Measurements from ENCODE around the gene PRKD2.

Gene PRKD2

DNA sequence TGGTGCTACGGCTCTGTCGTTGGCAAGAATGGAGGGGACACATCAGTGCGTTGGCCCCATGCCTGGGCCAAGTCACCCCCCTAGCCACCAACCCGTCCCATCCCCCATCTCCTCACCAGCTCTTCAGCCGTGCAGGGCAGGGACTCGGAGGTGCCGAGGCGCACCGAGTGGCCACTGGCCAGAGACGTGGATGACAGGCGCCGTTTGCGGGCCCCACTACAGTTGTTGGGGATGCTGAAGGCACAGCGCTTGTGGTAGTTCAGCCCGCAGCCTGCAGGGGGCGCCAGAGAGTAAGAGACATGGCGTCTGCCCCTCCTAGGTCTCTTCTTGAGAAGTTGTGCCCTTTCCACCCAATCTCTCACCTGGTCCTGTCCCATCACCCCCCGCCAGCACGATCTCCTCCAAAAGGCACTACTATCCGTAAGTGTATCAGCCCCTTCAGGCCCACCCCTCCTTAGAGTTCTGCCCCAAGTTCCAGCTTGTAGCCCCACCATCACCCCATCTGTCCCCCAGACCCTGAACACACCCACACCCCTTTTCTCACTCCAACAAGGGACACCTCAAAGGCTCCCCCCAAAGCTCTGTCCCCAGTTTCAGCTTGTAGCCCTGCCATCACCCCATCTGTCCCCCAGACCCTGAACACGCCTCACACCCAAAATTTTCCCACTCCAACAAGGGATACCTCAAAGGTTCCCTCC is 12.4 kb downstream of the PRKD2 start:
- DNase-seq (ENCODE audit: low read depth): no peak

DNA sequence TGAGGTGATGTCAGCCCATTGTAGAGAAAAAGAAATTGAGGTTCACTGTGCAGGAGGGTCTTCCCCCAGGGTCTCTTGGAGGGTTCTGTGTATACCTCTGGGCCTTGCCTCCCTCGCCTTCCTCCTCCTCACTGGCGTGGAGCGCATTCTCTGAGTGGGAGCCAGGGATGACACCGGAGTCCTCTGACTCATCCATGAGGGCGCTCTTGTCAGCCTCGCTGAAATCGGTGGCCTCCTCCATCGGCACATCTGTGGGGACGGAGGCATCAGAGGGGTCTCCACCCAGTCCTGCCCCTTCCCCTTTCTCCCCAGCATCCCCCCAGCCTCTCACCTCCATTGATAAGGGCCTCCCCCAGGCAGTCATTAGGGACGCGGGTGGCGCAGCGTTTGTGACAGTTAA is 16.2 kb downstream of the PRKD2 start:
- DNase-seq (ENCODE audit: low read depth): no peak

- DNase-seq (ENCODE audit: low read depth): no peak
Measured at GRCh38 chr19:46698395-46699321, 18.3 kb downstream of the PRKD2 start.

- peak; percentile 82 for DNase-seq (ENCODE audit: low read depth)
Measured at GRCh38 chr19:46697204-46697960, 19.5 kb downstream of the PRKD2 start.

DNA sequence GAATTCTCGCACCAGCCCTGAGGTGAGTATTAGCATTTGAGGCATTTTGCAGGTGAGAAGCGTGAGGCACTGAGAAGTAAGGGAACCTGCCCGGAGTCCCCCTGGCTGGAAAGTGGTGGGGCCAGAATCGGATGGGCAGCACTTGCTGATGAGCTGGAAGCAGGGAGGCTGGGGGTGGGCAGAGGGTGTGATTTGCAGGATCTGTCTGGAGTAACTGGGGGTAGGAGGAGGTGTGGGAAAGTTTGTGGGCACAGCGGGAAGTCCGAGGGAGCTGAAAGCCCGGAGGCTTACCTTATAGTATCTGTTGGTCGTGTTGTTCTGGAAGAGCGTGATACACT is 20.1 kb downstream of the PRKD2 start:
- DNase-seq (ENCODE audit: low read depth): no peak

- DNase-seq (ENCODE audit: low read depth): no peak
Measured at GRCh38 chr19:46696052-46696451, 20.9 kb downstream of the PRKD2 start.

GRCh38 chr19:46693760-46694159 is 23.2 kb downstream of the PRKD2 start:
- no peak for DNase-seq (ENCODE audit: low read depth)

GRCh38 chr19:46692918-46693722 is 23.8 kb downstream of the PRKD2 start:
- DNase-seq (ENCODE audit: low read depth): peak; percentile 28

- no peak for DNase-seq (ENCODE audit: low read depth)
Measured at GRCh38 chr19:46691948-46692347, 25.0 kb downstream of the PRKD2 start.

- no peak for DNase-seq (ENCODE audit: low read depth)
Measured at GRCh38 chr19:46691104-46691503, 25.8 kb downstream of the PRKD2 start.

DNA sequence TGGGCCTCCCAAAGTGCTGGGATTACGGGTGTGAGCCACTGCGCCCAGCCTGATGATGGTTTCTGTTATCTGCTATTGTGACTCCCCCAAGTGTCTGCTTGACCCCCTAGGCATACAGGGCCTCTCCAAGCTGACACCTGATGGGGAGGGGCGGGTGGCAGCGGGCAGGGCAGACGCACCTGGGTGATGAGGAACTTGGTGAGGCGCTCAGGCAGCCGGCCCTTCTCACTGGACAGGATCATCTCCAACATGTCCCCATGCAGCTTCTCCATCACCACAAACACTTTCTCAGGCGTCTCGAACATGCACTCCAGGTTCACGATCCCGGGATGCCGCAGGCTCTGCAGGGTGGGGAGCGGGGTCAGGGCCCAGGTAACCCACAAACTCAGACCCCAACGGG is 27.6 kb downstream of the PRKD2 start:
- no peak for DNase-seq (ENCODE audit: low read depth)

GRCh38 chr19:46687438-46688145 is 29.3 kb downstream of the PRKD2 start:
- DNase-seq (ENCODE audit: low read depth): no peak

- DNase-seq (ENCODE audit: low read depth): no peak
Measured at GRCh38 chr19:46685189-46685588, 31.7 kb downstream of the PRKD2 start.

DNA sequence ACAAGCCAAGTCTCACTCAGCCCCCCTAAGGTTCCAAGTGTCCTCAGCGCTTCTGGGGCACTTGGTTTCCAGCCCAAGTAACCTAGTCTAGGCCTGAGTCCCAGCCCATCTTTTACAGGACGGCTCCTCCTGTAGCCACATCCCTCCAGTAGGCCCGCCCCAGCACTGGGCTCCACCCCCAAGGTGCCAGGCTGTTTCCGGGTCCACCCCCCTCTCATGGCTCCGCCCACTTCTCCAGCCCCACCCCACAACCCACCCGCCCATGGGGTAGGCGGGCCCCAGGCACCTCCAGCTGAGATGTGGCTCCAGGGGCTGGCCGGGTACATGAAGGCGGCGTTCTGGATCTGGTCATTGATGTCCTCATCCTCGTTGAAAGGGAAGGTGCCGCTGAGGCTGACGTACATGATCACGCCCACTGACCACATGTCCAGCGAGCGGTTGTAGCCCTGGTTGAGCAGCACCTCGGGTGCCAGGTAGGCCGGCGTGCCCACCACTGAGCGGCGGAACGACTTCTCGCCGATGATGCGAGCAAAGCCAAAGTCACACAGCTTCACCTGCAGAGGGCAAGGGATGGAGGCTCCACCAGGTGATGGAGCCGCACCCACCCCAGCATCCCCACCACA is 38.7 kb downstream of the PRKD2 start:
- no peak for DNase-seq (ENCODE audit: low read depth)

DNA sequence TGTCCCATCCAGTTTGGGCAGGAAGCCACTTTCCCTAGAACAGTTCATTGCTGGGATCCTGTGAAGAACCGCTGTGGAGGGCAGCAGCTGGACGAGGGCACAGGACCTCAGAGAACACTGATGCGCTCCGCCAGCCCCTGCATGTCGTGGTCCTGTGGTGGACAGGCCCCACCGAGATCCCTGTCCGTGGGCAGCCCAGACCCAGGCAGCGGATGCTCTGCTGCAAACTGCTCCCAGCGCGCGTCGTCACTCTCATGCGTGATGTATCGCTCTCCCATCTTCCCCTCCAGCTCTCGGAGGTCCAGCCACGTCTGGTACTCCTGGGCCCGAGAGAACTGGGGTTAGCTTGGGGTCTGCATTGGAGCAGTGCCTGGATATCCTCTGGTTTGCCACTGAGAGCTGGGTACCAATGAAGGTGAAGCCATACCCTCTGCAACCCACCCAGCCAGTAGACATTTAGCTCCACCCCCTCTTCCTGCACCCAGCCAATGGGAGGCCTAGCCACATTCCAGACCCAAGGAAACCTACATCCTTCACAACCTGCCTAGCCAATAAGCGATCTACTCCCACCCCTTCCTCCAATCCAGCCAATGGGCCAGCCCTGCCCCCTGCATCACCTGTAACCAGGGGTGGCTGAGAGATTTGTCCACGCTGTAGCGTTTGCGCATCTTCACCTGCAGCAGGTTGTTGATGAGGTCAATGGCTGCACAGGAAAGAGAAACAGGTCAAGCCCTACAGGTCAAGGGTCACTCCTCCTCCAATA is 42.3 kb downstream of the PRKD2 start:
- peak; percentile 52 for DNase-seq (ENCODE audit: low read depth)

DNA sequence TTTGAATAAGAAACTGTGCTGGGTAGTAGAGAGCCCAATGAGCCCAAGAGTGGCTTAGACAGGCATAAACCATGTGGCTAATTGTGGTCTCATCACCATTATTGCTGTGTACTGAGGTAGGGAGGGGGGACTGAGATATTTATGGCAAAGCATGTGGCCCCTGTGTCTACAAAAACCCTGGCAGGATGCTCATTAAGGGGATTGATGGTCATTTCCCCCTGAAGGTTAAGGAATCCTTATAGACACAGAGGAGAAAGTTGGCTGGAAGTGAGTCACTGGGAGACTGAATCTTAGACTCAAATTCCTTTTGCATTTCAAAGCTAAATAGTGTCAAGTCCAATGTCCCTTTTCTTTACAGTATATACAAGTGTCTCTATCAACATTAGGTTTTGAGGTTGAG is 46.1 kb downstream of the PRKD2 start:
- no peak for DNase-seq (ENCODE audit: low read depth)

- DNase-seq (ENCODE audit: low read depth): no peak
Measured at GRCh38 chr19:46668662-46669061, 48.3 kb downstream of the PRKD2 start.

- no peak for DNase-seq (ENCODE audit: low read depth)
Measured at GRCh38 chr19:46665072-46665471, 51.8 kb downstream of the PRKD2 start.

DNA sequence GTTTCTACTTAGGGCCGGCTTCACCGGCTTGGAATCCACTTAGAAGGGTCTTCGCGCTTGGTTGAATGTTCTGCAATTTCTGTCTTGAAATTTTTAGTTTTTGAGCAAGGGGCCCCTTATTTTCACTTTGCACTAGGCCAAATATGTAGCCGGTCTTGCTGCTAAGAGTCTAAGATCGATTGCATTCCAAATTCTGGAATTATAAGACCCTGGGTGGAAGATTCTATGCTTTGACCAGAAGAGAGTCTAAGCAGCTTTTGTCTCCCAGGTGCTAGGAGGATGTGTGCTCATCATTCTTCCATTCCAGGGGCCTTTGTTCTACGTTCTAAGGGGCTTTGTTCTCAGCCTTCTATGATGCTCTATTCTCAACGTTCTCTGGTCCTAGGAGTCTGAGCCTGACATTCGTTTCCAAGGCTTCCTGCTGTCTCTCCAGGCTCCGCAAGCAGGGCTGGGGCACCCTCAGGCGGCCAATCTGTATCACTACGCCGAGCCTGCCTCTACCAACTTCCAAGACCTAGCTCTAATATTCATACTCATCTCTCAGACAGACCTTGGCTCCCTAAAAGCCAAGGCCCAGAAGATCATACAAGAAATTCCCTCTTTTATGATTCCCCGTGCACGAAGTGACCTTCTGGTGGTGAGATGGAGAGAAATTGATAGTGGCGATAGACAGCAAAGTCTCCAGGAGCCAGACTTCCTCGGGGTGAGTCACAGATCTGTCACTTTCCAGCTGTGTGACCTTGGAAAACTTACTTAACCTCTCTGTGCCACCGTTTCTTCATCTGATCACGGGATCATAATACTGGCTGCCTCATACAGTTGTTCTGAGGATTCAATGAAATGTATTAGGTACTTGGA is 55.0 kb downstream of the PRKD2 start:
- peak; percentile 87 for DNase-seq (ENCODE audit: low read depth)
